ENCODE results near the gene ZNF579.
"Not testable (repeated sequence)": the region's sequence is repeated elsewhere in the genome, so short reads cannot be mapped to it uniquely, and the experiment has no call there.

ZNF579 gene

GRCh38 chr19:55535173-55535964, 45.3 kb downstream of the ZNF579 start:
- in situ Hi-C loops (cut with MboI; ENCODE audit: low pct_unique_long_range_greater_than_20kb, low sequenced_read_pairs, unreplicated experiment): no loop called here
- no peak for DNase-seq (ENCODE audit: low spot score)

DNA sequence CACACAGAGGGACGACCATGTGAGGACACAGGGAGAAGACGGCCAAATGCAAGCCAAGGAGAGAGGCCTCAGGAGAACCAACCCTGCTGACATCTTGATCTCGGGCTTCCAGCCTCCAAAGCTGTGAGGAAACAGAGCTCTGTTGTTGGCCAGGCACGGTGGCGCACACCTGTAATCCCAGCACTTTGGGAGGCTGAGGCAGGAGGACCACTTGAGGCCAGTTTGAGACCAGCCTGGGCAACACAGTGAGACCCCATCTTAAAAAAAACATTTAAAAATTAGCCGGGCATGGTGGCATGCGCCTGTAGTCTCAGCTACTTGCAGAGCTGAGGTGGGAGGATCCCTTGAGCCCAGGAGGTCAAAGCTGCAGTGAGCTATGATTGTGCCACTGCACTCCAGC, 46.4 kb downstream of the ZNF579 start:
- DNase-seq (ENCODE audit: low spot score): not testable (repeated sequence)

More at GRCh38 chr19:55535173-55535964, 45.3 kb downstream of the ZNF579 start:
- no peak for TF ChIP-seq CTCF (IDR thresholded peaks at IDR 0.05; ENCODE audit: extremely low read depth, insufficient read depth, missing control alignments)

DNA sequence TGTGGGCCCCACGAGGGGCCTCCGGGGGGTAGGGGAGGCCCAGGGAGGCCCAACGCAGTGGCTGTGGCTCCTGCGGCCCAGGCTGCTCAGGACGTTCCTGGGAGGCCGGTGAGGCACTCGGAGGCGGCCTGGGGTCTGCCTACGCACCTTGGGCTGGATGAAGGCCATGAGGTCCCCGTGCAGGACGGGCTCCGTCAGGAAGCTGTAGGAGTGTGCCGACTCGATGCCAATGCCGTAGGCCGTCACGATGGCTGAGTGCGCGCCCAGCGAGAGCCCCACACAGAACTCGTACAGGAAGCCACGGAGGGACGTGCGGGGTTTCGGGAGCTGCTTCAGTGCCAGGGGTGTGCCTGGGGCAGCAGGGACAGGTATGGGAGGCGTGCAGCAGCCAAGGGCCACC, 49.7 kb downstream of the ZNF579 start:
- DNase-seq (ENCODE audit: low spot score): no peak
- in situ Hi-C loops (cut with MboI; ENCODE audit: low pct_unique_long_range_greater_than_20kb, low sequenced_read_pairs, unreplicated experiment): no loop called here
- TF ChIP-seq CTCF (IDR thresholded peaks at IDR 0.05; ENCODE audit: extremely low read depth, insufficient read depth, missing control alignments): no peak

More for the DNA sequence above, 46.4 kb downstream of the ZNF579 start:
- in situ Hi-C loops (cut with MboI; ENCODE audit: low pct_unique_long_range_greater_than_20kb, low sequenced_read_pairs, unreplicated experiment): not testable (repeated sequence)

DNA sequence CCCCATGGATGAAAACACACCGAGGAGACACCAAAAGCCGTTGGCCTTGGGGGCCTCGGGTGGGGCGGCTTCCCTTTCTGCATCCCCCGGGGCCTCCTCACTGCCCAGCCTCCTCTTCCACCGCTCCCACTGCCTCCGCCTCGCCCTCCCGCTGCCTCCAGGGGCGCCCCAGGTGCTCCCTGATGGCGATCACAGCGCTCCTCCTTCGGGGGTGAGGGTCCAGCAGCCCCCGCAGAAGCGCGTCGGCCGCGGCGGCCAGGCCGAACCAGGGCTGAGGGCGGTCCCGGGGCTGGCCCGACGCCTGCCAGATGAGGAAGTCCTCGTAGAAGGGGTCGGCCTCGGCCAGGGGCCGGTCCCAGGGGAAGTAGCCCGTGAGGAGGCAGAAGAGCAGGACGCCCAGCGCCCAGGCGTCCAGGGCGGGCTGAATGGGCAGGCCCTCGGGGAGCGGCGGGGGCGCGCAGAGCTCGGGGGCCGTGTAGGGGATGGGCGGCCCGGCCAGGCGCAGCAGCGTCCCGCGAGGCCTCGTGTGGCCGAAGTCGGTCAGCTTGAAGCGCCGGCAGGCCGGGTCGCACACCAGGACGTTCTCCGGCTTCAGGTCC, 50.9 kb downstream of the ZNF579 start:
- no peak for DNase-seq (ENCODE audit: low spot score)
- in situ Hi-C loops (cut with MboI; ENCODE audit: low pct_unique_long_range_greater_than_20kb, low sequenced_read_pairs, unreplicated experiment): no loop called here
- TF ChIP-seq CTCF (IDR thresholded peaks at IDR 0.05; ENCODE audit: extremely low read depth, insufficient read depth, missing control alignments): no peak

- TF ChIP-seq CTCF (IDR thresholded peaks at IDR 0.05; ENCODE audit: extremely low read depth, insufficient read depth, missing control alignments): no peak
- DNase-seq (ENCODE audit: low spot score): no peak
- in situ Hi-C loops (cut with MboI; ENCODE audit: low pct_unique_long_range_greater_than_20kb, low sequenced_read_pairs, unreplicated experiment): no loop called here
Observed at GRCh38 chr19:55528030-55528803, 52.4 kb downstream of the ZNF579 start.

DNA sequence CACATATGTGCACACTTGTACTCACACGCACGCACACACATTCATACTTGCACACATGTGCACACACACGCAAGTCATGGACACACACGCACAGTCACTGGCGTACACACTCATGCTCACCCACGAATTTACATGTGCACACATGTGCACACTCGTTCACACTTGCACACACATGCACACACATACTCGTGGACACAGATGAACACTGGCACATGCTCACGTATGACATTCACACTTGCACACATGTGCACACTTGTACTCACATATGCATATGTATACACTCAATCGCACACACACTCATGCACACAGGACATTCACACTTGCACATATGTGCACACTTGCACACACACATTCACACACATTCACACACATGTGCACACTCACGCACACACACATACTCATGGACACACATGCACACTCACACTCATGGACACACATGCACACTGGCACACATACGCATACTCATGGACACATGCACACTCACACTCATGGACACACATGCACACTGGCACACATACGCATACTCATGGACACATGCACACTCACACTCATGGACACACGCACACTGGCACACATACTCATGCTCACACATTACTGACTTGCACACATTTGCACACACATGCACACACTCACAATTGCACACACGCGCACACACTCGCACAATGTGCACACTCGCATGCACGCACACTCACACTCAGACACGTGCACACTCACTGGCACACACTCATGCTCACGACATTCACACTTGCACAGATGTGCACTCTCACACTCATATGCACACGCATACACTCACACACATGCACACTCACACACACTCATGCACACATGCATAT, 53.2 kb downstream of the ZNF579 start:
- no peak for DNase-seq (ENCODE audit: low spot score)
- TF ChIP-seq CTCF (IDR thresholded peaks at IDR 0.05; ENCODE audit: extremely low read depth, insufficient read depth, missing control alignments): no peak
- in situ Hi-C loops (cut with MboI; ENCODE audit: low pct_unique_long_range_greater_than_20kb, low sequenced_read_pairs, unreplicated experiment): no loop called here

All from GM13977 (cell line).